ENCODE results near the gene BLOC1S1.

- TF ChIP-seq POLR2A (IDR thresholded peaks at IDR 0.05; ENCODE audit: low read length) (no peak), GATA1 (IDR thresholded peaks at IDR 0.05; ENCODE audit: low read depth, low read length) (no peak)
Observed at GRCh38 chr12:55726971-55727370, 11.1 kb downstream of the BLOC1S1 start.
